Measurements from ENCODE around the gene JAGN1.
"Not testable (repeated sequence)": the region's sequence is repeated elsewhere in the genome, so short reads cannot be mapped to it uniquely, and the experiment has no call there.

Gene JAGN1

GRCh38 chr3:9881441-9881840 is 9.0 kb upstream of the JAGN1 start:
- Mint-ChIP-seq H3K36me3 (ENCODE audit: low read depth) (no peaks in the 10 kb centered on the region), H3K4me1 (ENCODE audit: low read depth) (no peaks in the 10 kb centered on the region), H3K9me3 (no peaks in the 10 kb centered on the region), H3K27ac (no peak overlapping the region), H3K27me3 (no peaks in the 10 kb centered on the region), H3K4me3 (no peak overlapping the region)

- H3K9me3 Mint-ChIP-seq: no peaks in the 10 kb centered on the region
- H3K36me3 Mint-ChIP-seq (ENCODE audit: low read depth): no peaks in the 10 kb centered on the region
- no peaks in the 10 kb centered on the region for H3K27me3 Mint-ChIP-seq
- H3K4me1 Mint-ChIP-seq (ENCODE audit: low read depth): no peaks in the 10 kb centered on the region
- no peak overlapping the region for H3K27ac Mint-ChIP-seq
- no peak overlapping the region for H3K4me3 Mint-ChIP-seq
Observed at GRCh38 chr3:9883706-9884554, 6.5 kb upstream of the JAGN1 start.

- Mint-ChIP-seq H3K27ac (no peak overlapping the region), H3K27me3 (no peaks in the 10 kb centered on the region), H3K36me3 (ENCODE audit: low read depth) (no peaks in the 10 kb centered on the region), H3K4me1 (ENCODE audit: low read depth) (peaks cover under 1% of the 10 kb centered on the region), H3K9me3 (no peaks in the 10 kb centered on the region), H3K4me3 (no peak overlapping the region)
Observed at GRCh38 chr3:9884555-9885165, 5.8 kb upstream of the JAGN1 start.

GRCh38 chr3:9886328-9886727 is 4.1 kb upstream of the JAGN1 start:
- H3K4me1 Mint-ChIP-seq (ENCODE audit: low read depth): peaks cover 11% of the 10 kb centered on the region
- peaks cover 5% of the 10 kb centered on the region for H3K36me3 Mint-ChIP-seq (ENCODE audit: low read depth)
- no peak overlapping the region for H3K27ac Mint-ChIP-seq
- H3K4me3 Mint-ChIP-seq: no peak overlapping the region
- H3K9me3 Mint-ChIP-seq: no peaks in the 10 kb centered on the region
- no peaks in the 10 kb centered on the region for H3K27me3 Mint-ChIP-seq

GRCh38 chr3:9887480-9887879 is 2.9 kb upstream of the JAGN1 start:
- H3K4me3 Mint-ChIP-seq: no peak overlapping the region
- H3K9me3 Mint-ChIP-seq: no peaks in the 10 kb centered on the region
- peaks cover 19% of the 10 kb centered on the region for H3K4me1 Mint-ChIP-seq (ENCODE audit: low read depth)
- H3K27me3 Mint-ChIP-seq: no peaks in the 10 kb centered on the region
- no peak overlapping the region for H3K27ac Mint-ChIP-seq
- H3K36me3 Mint-ChIP-seq (ENCODE audit: low read depth): peaks cover 14% of the 10 kb centered on the region

- Mint-ChIP-seq H3K27me3 (no peaks in the 10 kb centered on the region), H3K27ac (no peak overlapping the region), H3K4me3 (no peak overlapping the region), H3K4me1 (ENCODE audit: low read depth) (peaks cover 29% of the 10 kb centered on the region), H3K36me3 (ENCODE audit: low read depth) (peaks cover 24% of the 10 kb centered on the region), H3K9me3 (no peaks in the 10 kb centered on the region)
Observed at GRCh38 chr3:9888540-9888939, 1.9 kb upstream of the JAGN1 start.

- Mint-ChIP-seq H3K27me3 (no peaks in the 10 kb centered on the region), H3K27ac (no peak overlapping the region), H3K4me3 (peak overlapping the region; percentile 94), H3K4me1 (ENCODE audit: low read depth) (peaks cover 37% of the 10 kb centered on the region), H3K36me3 (ENCODE audit: low read depth) (peaks cover 33% of the 10 kb centered on the region), H3K9me3 (no peaks in the 10 kb centered on the region)
Observed at GRCh38 chr3:9889405-9889804, 1.0 kb upstream of the JAGN1 start.

- Mint-ChIP-seq H3K27ac (peak overlapping the region; percentile 95), H3K4me1 (ENCODE audit: low read depth) (peaks cover 52% of the 10 kb centered on the region), H3K36me3 (ENCODE audit: low read depth) (peaks cover 45% of the 10 kb centered on the region), H3K4me3 (peak overlapping the region; percentile 94), H3K27me3 (no peaks in the 10 kb centered on the region), H3K9me3 (peaks cover 4% of the 10 kb centered on the region)
Observed at GRCh38 chr3:9891072-9891622, 737 bp downstream of the JAGN1 start.

- peak overlapping the region; percentile 21 for H3K4me3 Mint-ChIP-seq
- peaks cover 71% of the 10 kb centered on the region for H3K4me1 Mint-ChIP-seq (ENCODE audit: low read depth)
- H3K27me3 Mint-ChIP-seq: no peaks in the 10 kb centered on the region
- peaks cover 45% of the 10 kb centered on the region for H3K36me3 Mint-ChIP-seq (ENCODE audit: low read depth)
- H3K27ac Mint-ChIP-seq: peak overlapping the region; percentile 67
- H3K9me3 Mint-ChIP-seq: peaks cover 4% of the 10 kb centered on the region
Observed at GRCh38 chr3:9893739-9894138, 3.3 kb downstream of the JAGN1 start.

- not testable (repeated sequence) for H3K9me3 Mint-ChIP-seq, H3K4me3 Mint-ChIP-seq, H3K27me3 Mint-ChIP-seq
- Mint-ChIP-seq H3K36me3 (ENCODE audit: low read depth) (peaks cover 45% of the 10 kb centered on the region), H3K27ac (peak overlapping the region; percentile 67), H3K4me1 (ENCODE audit: low read depth) (peaks cover 66% of the 10 kb centered on the region)
Observed at GRCh38 chr3:9895715-9896114, 5.3 kb downstream of the JAGN1 start.

GRCh38 chr3:9896755-9897407 is 6.5 kb downstream of the JAGN1 start:
- Mint-ChIP-seq H3K4me1 (ENCODE audit: low read depth) (peaks cover 67% of the 10 kb centered on the region), H3K27ac (peak overlapping the region; percentile 17), H3K36me3 (ENCODE audit: low read depth) (peaks cover 35% of the 10 kb centered on the region)
- H3K4me3 Mint-ChIP-seq, H3K27me3 Mint-ChIP-seq, H3K9me3 Mint-ChIP-seq: not testable (repeated sequence)

GRCh38 chr3:9897408-9898372 is 7.3 kb downstream of the JAGN1 start:
- peaks cover 69% of the 10 kb centered on the region for H3K4me1 Mint-ChIP-seq (ENCODE audit: low read depth)
- H3K27ac Mint-ChIP-seq: peak overlapping the region; percentile 9
- H3K27me3 Mint-ChIP-seq: no peaks in the 10 kb centered on the region
- H3K9me3 Mint-ChIP-seq: peaks cover 4% of the 10 kb centered on the region
- H3K36me3 Mint-ChIP-seq (ENCODE audit: low read depth): peaks cover 29% of the 10 kb centered on the region
- H3K4me3 Mint-ChIP-seq: no peak overlapping the region

GRCh38 chr3:9898467-9899241 is 8.2 kb downstream of the JAGN1 start:
- Mint-ChIP-seq H3K4me3 (no peak overlapping the region), H3K27ac (peak overlapping the region; percentile 9), H3K36me3 (ENCODE audit: low read depth) (peaks cover 19% of the 10 kb centered on the region), H3K4me1 (ENCODE audit: low read depth) (peaks cover 70% of the 10 kb centered on the region), H3K27me3 (no peaks in the 10 kb centered on the region), H3K9me3 (peaks cover 4% of the 10 kb centered on the region)

Data from stimulated activated naive CD8-positive, alpha-beta T cell treated with anti-CD3 and anti-CD28 coated beads, Interleukin-15, Interleukin-2, amounts not matched to agents 100 ng/mL and 50 ng/mL, for 24 hours (primary cell).